HG02870 (cell line): Measurements from ENCODE around the gene MKS1.

Source experiments
- ATAC-seq: cut with Tn5 transposase; IDR thresholded peaks from one replicate; pipeline ENCODE4 v1.9.1; 2021; ENCODE audit warnings: mild to moderate bottlenecking, moderate library complexity; ENCODE audit not compliant: unreplicated experiment

Gene MKS1

DNA sequence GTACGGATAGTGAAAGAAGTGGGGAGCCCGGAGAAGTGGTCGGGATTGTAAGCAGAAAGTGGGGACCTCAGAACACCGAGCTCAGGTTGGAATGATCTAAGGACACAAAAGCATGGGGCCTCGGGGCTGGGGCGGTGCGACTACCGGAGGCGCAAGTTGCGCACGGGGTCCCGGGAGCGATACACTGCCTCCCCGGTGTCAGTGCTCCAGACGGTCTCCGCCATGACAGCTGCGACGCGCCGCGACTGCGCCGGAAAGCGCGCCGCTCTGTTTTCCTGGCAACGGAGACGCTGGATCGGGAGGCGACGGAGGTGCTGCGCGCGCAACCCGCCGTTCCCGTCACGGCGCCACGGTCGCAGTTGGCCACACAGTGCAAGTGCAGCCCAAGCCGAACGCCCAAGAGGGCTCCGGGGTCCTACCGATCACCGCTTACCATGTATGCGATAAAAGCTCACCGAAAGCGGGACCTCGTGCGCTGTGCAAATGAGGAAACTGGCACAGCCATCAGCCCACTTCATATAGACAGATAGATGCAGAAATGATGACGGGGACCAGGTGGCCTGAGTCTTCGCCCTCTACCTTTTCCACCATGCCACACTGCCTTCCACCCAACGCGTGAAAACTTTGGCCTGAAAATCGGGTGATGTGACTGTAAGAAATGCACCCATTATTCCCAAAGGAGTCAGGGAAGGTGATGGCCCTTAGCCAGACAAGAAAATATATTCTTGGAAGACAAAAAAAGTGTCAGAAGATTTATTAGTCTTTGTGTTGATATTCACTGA is at the start of gene MKS1:
Gene MKS1 (minus strand): TSS at position 249 of the 782 bp plus-strand sequence. CDS start 25 bp downstream, at position 224.
- peak; percentile 97 for ATAC-seq

DNA sequence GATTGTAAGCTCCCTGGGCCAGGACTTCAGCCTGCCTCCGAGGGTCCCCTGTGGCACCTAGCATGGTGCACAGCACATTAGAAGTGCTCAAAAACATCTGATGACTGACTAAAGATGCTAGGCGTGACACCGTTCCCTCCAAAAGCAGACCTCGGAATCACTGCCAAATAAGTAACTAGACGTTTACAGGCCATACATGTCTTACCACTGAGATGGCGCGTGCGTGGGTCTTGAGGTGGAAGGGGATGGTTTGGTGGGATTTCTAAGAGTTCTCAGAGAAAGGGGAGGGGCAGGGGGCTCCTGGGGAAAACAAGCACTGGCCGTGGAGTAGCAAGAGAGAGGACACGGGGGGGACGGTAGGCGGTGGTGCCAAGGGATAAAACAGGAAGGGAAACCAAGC is 49.3 kb upstream of the MKS1 start:
- ATAC-seq, result no peak

DNA sequence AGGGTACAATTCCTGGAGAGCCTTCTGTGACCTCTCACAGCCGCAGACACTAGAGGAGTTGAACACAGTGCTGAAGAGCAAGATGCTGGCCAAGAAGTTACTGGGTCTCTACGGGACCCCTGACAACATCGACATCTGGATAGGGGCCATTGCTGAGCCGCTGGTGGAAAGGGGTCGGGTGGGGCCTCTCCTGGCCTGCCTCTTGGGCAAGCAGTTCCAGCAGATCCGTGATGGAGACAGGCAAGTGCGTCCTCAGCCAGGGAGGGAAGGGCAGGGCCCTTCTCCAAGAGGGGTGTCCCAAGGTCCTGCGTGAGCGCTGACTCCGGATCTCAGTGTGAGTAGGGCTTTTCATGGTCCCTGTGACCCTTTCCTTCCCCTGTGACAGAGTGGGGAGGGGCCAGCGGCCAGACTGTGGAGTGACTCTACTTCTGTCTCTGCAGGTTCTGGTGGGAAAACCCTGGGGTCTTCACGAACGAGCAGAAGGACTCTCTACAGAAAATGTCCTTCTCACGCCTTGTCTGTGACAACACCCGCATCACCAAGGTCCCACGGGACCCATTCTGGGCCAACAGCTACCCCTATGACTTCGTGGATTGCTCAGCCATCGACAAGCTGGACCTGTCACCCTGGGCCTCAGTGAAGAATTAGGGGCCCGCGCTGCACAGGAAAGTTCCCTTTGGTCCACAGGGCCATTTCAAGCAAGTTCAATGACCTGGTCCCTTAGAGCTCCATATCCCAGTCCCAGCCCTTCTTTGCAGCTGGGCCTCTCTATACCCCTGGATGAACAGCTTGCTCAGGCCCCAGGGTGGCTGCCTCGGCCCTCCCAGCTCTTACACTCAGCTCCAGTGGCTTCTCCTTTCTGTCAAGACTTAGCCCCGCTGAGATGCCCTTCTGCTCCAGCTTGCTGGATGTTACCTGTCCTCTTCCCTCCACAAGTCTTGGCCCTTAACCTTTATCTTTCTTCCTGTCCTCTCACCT is 48.6 kb upstream of the MKS1 start:
- ATAC-seq, result no peak

DNA sequence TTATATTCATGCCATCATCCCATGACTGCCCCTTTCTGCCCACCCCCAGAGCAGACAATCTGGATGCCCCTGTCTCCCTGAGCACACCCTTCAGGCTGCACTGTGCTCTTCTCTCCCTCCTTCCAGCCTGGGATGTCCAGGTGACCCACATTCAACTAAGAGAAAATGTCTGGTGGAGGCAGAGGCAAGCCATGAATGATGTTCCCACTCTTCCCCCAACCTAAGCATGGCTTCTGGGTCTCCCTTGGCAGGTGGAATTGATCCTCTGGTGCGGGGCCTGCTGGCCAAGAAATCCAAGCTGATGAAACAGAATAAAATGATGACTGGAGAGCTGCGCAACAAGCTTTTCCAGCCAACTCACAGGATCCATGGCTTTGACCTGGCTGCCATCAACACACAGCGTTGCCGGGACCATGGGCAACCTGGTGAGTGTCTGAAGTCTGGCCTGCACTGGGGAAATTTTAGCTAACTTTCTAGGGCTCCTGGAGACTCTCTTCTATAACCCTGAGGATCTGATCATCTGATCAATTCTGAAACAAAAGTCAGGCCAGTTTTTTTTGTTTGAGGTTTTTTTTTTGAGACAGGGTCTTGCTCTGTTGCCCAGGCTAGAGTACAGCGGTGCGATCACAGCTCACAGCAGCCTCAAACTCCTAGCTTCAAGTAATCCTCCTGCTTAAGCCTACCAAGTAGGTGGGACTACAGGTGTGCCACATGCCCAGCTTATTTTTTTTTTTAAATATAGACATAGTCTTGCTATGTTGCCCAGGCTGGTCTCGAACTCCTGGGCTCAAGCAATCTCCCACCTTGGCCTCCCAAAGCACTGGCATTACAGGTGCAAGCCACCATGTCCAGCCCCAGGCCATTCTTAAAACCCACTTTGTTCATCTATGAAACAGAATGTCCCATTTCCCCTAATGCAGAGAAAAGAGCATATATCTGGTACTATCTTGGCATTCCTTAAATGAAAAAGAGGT is 47.1 kb upstream of the MKS1 start:
- ATAC-seq, result no peak

DNA sequence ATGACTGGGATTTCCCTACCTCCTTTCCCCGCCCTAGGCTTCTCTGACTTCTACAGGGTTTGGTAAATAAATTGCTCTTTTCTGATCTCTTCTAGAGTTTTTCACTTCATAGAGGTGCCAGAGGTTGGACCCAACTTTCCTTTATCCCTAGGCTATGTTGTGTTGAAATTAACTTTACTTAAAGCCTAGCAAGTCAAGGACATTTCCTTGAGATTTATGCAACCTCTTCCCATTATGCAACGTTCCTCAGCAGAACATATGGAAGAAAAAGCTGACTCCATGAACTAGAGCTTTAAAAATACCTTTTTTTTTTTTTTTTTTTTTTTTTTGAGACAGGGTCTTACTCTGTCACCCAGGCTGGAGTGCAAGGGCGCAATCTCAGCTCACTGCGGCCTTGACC is 46.2 kb upstream of the MKS1 start:
- no peak for ATAC-seq

DNA sequence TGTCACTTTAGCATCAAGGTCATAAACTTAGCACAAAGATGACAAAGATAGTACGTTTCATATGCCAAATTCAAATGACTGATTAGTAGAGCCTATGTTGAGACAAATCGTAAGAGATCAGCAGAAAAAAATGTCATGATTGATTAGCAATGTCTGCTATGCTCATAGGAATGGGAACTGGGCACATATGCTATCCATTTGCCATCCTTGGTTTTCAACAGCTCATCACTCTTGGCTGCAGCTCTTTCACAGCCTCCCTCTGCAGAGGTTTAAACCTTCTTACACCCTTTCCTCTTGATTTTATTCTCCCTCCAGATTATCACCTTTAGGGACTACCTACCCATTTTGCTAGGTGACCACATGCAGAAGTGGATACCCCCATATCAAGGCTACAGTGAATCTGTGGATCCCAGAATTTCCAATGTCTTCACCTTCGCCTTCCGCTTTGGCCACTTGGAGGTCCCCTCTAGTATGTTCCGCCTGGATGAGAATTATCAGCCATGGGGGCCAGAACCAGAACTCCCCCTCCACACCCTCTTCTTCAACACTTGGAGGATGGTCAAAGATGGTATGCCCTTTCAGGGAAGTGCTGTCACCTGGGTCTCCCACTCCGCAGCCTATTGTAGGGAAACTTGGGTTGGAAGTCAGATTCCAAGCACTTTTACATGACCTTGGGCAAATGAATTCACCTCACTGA is 45.5 kb upstream of the MKS1 start:
- no peak for ATAC-seq

DNA sequence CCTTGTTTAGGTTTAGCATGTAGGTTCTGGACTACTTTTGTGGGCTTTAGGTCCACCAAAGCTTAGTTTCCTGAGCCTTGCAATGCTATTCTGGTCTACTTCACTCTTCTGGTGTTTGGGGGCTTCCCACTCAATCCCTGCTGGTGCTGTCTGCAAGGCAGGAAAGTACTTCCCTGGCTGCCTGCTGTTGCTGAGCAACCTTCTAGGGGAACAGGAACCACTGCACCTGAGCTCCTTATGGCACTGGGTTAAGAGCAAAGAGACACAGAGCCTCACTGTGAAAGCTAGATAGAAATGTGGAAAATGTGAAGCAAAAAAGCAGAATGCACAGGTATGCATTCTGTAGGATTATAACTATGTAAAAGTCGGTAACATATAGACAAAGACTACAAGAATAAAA is 44.7 kb upstream of the MKS1 start:
- ATAC-seq, result no peak

DNA sequence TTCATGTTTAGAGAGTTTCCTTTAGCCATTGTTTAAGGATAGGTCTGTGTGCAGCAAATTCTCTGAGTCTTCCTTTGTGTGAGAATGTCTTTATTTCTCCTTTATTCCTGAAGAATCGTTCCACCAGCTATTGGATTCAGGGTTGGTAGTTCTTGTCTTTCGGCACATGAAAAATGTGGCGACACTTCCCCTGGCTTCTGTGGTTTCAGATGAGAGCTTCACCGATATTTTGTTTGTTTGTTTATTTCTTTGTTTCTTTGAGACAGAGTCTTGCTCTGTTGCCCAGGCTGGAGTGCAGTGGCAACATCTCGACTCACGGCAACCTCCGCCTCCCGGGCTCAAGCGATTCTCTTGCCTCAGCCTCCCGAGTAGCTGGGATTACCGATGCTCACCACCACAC is 43.1 kb upstream of the MKS1 start:
- no peak for ATAC-seq

DNA sequence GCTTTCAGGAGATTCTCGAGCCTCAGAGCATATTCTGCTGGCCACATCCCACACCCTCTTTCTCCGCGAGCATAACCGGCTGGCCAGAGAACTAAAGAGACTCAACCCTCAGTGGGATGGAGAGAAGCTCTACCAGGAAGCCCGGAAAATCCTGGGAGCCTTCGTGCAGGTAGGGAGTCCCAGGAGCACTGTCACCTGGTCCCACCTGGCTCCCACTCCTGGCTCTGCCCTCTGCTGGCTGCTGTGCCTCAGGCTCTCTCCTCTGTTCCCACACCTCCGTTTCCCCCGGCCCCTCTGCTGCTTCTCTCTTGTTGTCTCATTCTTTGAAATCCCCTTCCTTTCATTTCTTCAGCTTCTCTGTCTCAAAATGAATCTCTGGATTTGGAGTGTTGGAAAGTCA is 35.7 kb upstream of the MKS1 start:
- no peak for ATAC-seq

DNA sequence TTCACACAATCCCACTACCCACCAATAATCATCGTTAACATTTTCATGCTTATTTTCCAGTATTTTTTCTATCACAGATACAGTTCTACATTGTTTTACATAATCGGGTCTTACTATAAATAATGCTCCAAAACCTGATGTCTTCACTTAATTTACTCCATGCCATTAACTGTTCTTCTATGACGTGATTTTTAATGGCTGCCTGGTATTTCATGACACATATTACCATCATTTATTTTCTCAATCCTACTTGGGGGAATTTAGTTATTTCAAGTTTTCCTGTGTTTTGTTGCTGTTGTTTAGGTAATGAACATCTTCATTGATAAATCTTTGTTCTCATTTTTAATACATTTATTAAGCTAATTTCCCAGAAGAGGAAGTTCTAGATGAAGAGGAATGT is 34.0 kb upstream of the MKS1 start:
- no peak for ATAC-seq

DNA sequence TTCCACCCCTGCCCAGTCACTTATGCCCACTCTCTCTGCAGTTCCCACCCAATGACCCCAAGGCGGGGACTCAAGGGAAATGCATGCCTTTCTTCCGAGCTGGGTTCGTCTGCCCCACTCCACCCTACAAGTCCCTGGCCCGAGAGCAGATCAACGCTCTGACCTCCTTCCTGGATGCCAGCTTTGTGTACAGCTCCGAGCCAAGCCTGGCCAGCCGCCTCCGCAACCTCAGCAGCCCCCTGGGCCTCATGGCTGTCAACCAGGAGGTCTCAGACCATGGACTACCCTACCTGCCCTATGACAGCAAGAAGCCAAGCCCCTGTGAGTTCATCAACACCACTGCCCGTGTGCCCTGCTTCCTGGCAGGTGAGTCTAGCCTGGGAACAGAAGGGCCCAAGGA is 33.1 kb upstream of the MKS1 start:
- no peak for ATAC-seq

DNA sequence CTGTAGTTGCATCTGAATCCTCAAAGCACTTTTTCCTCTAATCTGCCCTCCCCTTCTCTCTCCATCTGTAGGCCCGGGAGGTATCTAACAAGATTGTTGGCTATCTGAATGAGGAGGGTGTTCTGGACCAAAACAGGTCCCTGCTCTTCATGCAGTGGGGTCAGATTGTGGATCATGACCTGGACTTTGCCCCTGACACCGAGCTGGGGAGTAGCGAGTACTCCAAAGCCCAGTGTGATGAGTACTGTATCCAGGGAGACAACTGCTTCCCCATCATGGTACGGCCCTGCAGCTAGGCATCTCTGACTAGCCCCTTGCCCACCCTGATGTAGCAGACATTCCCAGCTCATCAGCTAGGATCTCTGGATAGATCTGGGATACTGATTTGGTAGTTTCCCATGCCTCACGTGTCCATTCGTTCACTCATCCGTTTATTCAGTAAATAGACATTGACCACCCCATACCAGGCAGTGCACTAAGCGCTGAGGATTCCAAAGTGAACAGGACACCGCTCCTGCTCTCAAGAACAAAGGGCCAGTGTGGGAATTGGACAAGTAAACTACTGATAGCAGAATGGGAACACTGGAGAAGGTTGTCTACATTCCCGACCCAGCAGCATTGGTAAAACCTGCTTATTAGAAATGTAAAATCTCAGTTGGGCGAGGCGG is 31.4 kb upstream of the MKS1 start:
- no peak for ATAC-seq

DNA sequence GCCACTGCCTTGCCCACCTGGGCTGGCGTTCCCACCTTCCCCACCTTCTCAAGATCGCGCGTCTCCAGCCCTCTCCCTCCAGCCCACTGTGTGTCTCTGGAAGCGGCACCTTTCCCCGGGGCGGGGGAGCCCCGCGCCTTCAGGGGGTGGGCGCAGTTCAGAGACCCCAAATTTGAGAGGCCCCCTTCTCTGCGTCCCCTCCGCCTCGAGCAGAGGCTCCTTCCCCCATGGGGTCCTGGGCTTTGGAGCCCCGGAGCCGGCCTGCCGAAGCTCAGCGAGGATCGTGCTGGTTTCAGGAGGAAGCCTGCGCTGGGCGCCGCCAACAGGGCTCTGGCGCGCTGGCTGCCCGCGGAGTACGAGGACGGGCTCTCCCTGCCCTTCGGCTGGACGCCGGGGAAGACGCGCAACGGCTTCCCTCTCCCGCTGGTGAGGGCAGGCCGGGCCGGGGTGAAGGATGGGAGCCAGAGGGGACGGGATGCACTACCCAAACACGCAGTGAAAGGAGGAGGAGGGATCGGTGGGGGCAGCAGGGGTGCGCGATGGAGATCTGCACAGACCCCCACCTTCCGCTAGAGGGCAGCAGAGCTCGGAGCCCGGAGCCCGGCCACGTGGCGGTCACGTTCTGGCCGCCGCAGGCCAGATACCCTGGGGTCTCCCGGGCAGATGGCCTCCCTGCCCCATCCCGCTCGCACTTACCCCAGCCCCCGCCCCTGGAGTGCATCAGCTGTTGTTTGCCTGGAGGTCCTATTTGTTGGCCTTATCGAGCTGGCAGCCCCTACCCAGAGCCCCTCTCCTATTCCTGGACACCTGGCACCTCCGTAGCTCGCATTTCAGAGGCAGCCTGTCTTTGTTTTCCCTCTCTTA is 30.4 kb upstream of the MKS1 start:
- peak; percentile 62 for ATAC-seq

DNA sequence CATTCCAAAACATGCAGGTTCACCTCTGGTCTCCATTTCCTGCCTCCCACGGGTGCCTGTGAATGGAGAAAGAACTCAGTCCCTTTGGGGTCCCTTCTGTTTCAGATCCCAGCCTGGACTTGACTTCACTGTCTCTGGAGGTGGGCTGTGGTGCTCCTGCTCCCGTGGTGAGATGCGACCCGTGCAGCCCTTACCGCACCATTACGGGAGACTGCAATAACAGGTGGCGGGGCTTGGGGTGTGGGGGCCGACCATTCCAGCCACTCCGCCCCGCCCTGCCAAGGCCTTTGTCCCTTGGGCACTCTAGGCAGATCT is 29.9 kb upstream of the MKS1 start:
- no peak for ATAC-seq

DNA sequence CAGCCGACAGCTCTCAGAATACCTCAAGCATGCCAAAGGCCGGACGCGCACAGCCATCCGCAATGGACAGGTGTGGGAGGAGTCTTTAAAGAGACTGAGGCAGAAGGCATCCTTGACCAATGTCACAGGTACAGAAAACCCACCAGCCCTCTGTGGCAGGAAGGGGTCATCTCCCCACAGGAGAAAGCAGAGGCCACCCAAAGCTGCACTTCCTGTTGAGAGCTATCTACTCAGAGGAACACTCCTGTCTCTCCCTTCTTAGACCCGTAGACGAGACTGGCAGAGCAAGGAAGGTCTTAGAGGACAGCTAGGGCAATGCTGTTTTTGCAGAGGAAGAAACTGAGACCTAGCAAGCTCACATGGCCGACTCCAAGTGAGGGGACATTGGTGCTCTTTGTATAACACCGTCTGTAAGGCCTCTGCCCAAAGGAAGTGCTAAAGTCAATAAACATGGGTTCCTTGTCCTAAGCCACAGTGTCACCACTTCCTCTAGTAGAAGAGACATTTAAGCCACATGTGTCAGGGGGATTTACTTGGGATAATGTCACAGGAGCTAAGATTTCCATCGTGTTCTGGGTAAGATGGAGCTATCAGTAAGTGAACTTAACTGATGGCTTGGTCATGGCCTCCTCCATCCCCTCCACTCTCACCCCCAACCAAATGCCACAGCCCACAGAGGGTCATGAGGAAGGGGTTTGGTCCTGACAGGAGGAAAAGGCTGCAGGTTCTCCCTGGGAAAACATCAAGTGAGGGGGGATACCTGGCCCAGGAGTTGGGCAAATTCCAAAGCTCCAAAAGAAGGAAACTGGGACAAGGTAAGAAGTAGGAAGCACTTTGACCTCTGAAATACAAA is 28.7 kb upstream of the MKS1 start:
- ATAC-seq, result no peak

DNA sequence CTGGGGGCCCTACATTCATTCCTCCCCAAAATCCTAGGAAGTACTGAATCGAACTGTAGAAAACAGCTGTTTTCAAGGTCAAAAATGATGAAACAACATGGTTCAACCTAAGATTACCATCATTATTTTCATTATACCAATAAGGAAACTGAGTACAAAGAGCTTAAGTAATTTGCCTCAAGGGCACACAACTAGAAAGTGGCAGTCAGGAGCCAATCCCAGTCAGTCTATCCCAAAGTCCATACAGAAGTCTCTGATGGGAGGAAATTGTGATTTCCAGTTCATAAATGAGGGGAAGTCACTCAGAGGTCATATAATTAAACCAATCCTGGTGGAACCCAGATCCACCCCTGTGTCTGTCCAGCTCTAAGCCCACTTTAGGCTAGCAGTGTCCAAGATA is 27.7 kb upstream of the MKS1 start:
- ATAC-seq, result no peak

DNA sequence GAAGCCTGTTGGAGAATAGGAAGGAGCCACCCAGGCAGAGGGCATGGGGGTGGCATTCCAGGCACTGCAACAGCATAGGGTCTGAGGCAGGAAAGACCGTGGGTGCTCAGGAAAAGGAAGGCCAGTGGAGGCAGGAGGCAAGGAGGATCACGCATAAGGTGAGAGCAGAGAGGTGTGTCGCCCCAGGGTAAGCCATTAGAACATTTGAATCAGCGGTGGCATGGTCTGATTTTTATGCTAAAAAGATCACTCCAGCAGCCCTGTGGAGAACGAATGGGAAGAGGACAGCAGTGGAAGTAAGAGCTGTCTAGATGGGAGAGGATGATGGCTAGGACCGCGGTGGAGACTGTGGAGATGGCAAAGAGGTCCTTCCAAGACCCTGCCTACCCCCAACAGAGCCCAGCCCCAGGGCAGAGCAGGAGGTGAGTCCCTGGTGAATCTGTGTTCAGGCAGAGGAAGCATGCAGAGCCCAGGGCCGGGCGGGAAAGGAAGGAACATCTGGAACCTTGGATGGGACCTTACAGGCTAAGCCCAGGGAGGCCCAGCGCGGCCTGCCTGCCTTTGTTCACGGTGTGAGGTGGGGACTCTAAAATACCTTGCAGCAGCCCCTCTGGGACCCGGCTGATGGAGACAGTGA is 27.2 kb upstream of the MKS1 start:
- ATAC-seq, result no peak
